Common myeloid progenitor, CD34-positive (primary cell): Measurements from ENCODE around the gene UST.
A peak's percentile ranks its signal among the peaks of the same experiment; 100 is the strongest.

ENCODE experiments used
- CTCF ChIA-PET: fragments of 350-600 bp; sonication (Branson Sonifier 250); formaldehyde crosslinking; loops from one replicate; lab custom pipeline; 2021; ENCODE audit warnings: antibody characterized with exemption; lab: Charles Lee
- POLR2A ChIA-PET: fragments of 350-600 bp; sonication (Branson Sonifier 250); formaldehyde crosslinking; loops from one replicate; lab custom pipeline; 2021; ENCODE audit warnings: antibody characterized with exemption; lab: Charles Lee
- DNase-seq, 3 donors: peaks; one replicate each; pipeline versions ENCODE4 v3.0.0 to v3.0.0-alpha.2; 2013
- H3K27ac ChIP-seq, 2 experiments: 1 replicate in 1 of 2; 2 replicates in 1 of 2; pipeline ENCODE4 v1.7.0; 2013; ENCODE audit warnings: inconsistent platforms in 2 of 2, low read length in 2 of 2, mild to moderate bottlenecking in 2 of 2, low read depth in 1 of 2, moderate library complexity in 1 of 2; ENCODE audit not compliant: severe bottlenecking in 2 of 2, insufficient read depth in 1 of 2, poor library complexity in 1 of 2
- H3K27me3 ChIP-seq, 5 experiments: replicated peaks in 2 of 5; 1 replicate in 3 of 5; 2 replicates in 2 of 5; pipeline versions ENCODE4 v1.6.1 to v1.7.0; 2013; ENCODE audit warnings: low read length in 4 of 5, mild to moderate bottlenecking in 2 of 5, moderate library complexity in 2 of 5, inconsistent platforms in 1 of 5; ENCODE audit not compliant: insufficient read depth in 5 of 5, control insufficient read depth in 4 of 5
- H3K36me3 ChIP-seq, 4 experiments: 1 replicate in 2 of 4; 2 replicates in 2 of 4; pipeline versions ENCODE4 v1.6.1 to v1.7.0; 2013; ENCODE audit warnings: low read length in 3 of 4, control low read depth in 1 of 4, mild to moderate bottlenecking in 1 of 4; ENCODE audit not compliant: control insufficient read depth in 4 of 4, insufficient read depth in 4 of 4
- H3K4me1 ChIP-seq, 4 experiments: 1 replicate in 3 of 4; 2 replicates in 1 of 4; pipeline versions ENCODE4 v1.6.1 to v1.7.1; 2013; ENCODE audit warnings: low read length in 3 of 4, mild to moderate bottlenecking in 3 of 4, control low read depth in 1 of 4, inconsistent platforms in 1 of 4, moderate library complexity in 1 of 4; ENCODE audit not compliant: control insufficient read depth in 4 of 4, insufficient read depth in 4 of 4; ENCODE audit errors: control extremely low read depth in 1 of 4
- H3K4me3 ChIP-seq, 7 experiments: 1 replicate in 4 of 7; 2 replicates in 3 of 7; pipeline versions ENCODE4 v1.5.1 to v1.7.0; 2013; ENCODE audit warnings: mild to moderate bottlenecking in 7 of 7, low read length in 6 of 7, moderate library complexity in 6 of 7, inconsistent platforms in 2 of 7, low read depth in 2 of 7, control low read depth in 1 of 7; ENCODE audit not compliant: insufficient read depth in 4 of 7, control insufficient read depth in 1 of 7; ENCODE audit errors: extremely low read depth in 1 of 7
- H3K9me3 ChIP-seq, 5 experiments: 1 replicate in 4 of 5; 2 replicates in 1 of 5; pipeline versions ENCODE4 v1.6.1 to v1.7.1; 2013; ENCODE audit warnings: low read length in 4 of 5, mild to moderate bottlenecking in 2 of 5, inconsistent platforms in 1 of 5, low read depth in 1 of 5, moderate library complexity in 1 of 5; ENCODE audit not compliant: control insufficient read depth in 4 of 5, insufficient read depth in 2 of 5; ENCODE audit errors: control extremely low read depth in 1 of 5
- WGBS: methylation state at CpG from one replicate; pipeline ENCODE4 v1.1.5; 2013; ENCODE audit not compliant: insufficient coverage; 5-methylcytosine and 5-hydroxymethylcytosine counted together

The UST gene

DNA sequence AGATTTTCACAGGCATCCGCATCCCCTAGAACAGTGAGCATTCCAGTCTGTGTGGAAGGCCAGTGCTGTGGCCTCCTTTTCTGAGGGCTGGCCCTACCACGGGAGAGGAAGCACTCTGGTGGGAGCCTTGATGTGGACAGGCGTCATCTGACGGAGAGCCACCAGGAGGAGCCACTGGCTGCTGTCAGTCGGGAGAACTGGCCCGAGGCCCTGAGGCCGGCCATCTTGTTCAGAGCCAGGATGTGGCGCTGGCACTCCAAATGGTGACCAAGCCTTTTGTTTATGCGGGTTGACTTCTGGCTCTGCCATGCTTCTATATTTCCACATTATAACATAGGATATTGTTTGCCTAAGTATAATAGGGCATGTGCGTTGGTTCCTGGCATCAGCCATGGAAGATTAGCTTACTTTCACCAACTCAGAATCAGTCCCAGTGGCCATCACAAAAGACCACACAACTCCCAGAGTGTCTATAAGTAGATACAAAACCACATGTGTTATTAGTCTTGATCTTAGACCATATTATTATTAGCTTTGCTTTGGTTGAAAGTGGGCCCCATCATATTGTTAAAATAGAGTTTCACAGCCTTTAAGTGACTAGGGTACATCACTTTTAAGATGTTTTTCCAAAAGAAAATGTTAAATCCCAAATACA is 296.8 kb downstream of the UST start:
- peak in 1 of 3 donors; percentile 36 for DNase-seq
- WGBS: 96% methylated on average over 6 of the region's 10 CpGs
- CTCF ChIA-PET: interaction anchor here (1.2 to 6.5 kb wide), 7 partner anchors 11 to 23 kb away, joined by 3 to 39 read pairs (median 6); no protein-coding TSS in a partner anchor
- no peaks in the 10 kb centered on the region for H3K27me3 ChIP-seq
- no peaks in the 10 kb centered on the region for H3K36me3 ChIP-seq
- H3K9me3 ChIP-seq: no peaks in the 10 kb centered on the region
- H3K27ac ChIP-seq: no peak overlapping the region
- no peak overlapping the region for H3K4me3 ChIP-seq
- POLR2A ChIA-PET: no interaction called here
- H3K4me1 ChIP-seq: peaks cover 9 to 30% (median 16%) of the 10 kb centered on the region in 4 experiments

DNA sequence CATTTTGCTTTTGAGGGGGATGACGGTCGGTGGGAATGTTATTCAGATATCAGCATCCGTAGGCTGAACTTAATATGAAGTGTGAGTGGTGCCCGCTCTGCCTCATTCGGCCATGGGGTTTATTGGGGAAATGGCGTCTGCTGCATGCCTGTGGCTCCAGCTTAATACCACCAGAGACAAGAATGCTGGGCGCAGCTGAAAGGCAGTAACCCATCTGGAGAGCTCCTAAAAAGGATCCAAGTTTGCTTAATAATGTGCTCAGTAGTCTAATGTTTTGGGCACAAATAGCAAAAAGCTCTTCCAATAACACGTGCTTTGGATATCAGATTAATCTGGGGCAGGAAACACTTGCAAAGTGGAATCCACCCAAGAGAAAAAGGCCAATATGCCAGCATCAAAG is 297.7 kb downstream of the UST start:
- H3K4me1 ChIP-seq: peaks cover 9 to 30% (median 16%) of the 10 kb centered on the region in 4 experiments
- H3K36me3 ChIP-seq: no peaks in the 10 kb centered on the region
- ChIA-PET CTCF (interaction anchor here (0.7 to 6.5 kb wide), 10 partner anchors 11 to 396 kb away, joined by 3 to 39 read pairs (median 6); no protein-coding TSS in a partner anchor), POLR2A (no interaction called here)
- 68% methylated on average over 5 of the region's 8 CpGs for WGBS
- H3K4me3 ChIP-seq: peak overlapping the region in 1 of 7 experiments; percentile 2
- DNase-seq: no peak
- H3K9me3 ChIP-seq: no peaks in the 10 kb centered on the region
- H3K27me3 ChIP-seq: no peaks in the 10 kb centered on the region
- no peak overlapping the region for H3K27ac ChIP-seq

DNA sequence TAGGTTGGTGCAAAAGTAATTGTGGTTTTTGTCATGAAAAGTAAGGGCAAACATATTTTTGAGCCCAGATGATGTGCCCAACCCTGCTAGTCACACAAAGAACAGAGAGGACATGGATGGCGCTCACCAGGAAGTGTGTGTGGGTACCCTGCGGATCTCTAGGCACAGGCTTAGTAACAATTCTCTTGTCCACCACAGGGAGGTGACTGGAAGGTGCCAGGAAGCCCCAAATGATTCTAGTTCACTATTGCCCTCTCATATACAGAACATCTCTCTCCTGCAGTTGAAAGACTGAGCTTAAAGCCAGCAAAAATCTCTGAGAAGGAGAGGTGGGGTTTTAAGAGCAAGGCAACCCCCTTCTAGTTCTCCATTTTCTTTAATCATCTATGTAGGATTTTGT is 298.6 kb downstream of the UST start:
- Histone ChIP-seq H3K9me3 (no peaks in the 10 kb centered on the region), H3K4me1 (peaks cover 9 to 30% (median 16%) of the 10 kb centered on the region in 4 experiments), H3K27me3 (no peaks in the 10 kb centered on the region), H3K27ac (no peak overlapping the region), H3K36me3 (no peaks in the 10 kb centered on the region), H3K4me3 (no peak overlapping the region)
- DNase-seq: peak in 2 of 3 donors; percentile 60 to 72
- CTCF ChIA-PET: interaction anchor here (0.7 to 6.5 kb wide), 12 partner anchors 9 to 472 kb away, joined by 3 to 39 read pairs (median 4); no protein-coding TSS in a partner anchor
- POLR2A ChIA-PET: no interaction called here
- WGBS: 73% methylated on average over 1 of the region's 2 CpGs

DNA sequence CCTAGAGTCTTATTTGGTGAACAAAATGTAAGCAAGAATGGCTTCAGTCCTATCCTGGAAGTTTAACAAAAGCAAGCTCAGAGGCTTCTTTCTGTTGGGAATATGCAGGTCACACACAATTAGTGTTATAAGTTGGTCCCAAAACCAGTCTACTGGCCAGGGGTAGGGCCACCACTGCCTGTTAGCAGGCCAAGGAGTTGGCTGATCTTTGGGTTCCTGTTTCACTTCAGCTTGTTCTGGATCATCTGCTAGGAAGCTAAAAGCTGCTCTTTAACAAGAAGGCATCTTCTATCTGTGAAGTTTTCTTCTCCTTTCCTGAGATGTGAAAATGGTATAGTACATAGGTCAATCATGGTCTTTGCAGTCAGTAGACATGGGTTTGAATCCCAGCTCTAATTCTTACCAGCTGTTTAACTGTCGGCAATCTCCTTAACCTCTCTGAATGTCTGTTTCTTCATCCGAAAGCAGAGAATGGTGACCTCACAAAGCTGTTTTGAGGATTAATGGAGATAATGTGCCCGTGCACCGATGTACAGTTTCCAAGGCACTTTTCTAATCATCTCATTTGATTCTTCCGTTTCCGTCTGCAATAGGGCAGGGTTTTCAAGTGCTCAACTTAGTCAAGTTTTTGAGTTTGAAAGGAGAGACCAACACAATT is 299.5 kb downstream of the UST start:
- ChIA-PET CTCF (interaction anchor here (0.7 to 6.5 kb wide), 12 partner anchors 10 to 472 kb away, joined by 3 to 39 read pairs (median 4); no protein-coding TSS in a partner anchor), POLR2A (no interaction called here)
- H3K4me1 ChIP-seq: peaks cover 9 to 30% (median 16%) of the 10 kb centered on the region in 4 experiments
- H3K9me3 ChIP-seq: no peaks in the 10 kb centered on the region
- H3K4me3 ChIP-seq: no peak overlapping the region
- no peak overlapping the region for H3K27ac ChIP-seq
- WGBS: 98% methylated on average over 6 of the region's 6 CpGs
- H3K27me3 ChIP-seq: no peaks in the 10 kb centered on the region
- H3K36me3 ChIP-seq: no peaks in the 10 kb centered on the region
- no peak for DNase-seq

DNA sequence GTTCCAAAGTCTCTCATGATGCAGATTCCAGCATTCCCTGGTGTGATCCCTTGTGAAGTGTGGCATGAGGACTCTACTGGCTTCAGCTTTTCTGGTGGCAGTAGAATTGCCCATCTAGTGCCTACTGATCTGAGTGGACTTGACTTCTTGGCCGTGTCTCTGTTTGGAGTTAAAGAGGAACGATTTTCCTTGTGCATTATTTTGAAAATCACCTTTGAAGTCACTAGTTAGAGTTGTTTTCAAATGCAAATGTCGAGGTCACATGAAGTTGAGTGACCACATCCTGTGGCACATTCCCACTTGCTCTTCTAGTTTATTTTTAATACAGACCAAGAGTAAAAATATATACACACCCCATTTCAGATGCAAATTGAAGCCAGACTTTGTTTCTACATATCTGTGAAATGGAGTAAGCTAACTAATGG is 300.0 kb downstream of the UST start:
- ChIA-PET POLR2A (no interaction called here), CTCF (interaction anchor here (1.0 to 6.5 kb wide), 8 partner anchors 12 to 413 kb away, joined by 3 to 39 read pairs (median 6); no protein-coding TSS in a partner anchor)

DNA sequence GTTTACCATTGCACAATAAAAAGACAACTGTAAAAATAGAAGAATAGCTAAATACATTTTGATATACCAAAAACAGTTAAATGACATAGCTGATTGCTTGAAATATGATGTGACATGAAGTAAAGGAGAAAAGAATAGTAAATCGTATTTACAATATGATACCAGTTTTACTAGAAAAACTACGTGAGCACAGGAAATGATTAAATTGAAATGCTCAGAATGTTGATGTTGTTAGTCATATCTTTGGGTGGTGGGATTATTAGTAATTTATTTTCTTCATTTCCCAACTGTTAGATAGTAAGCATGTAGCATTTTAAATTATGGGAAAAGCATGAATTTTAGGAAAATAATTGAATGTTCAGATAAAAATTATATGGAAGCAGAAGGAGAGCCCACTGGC is 302.4 kb downstream of the UST start:
- Histone ChIP-seq H3K9me3 (no peaks in the 10 kb centered on the region), H3K27ac (no peak overlapping the region), H3K36me3 (no peaks in the 10 kb centered on the region), H3K27me3 (no peaks in the 10 kb centered on the region), H3K4me3 (no peak overlapping the region), H3K4me1 (peaks cover 9 to 27% (median 12%) of the 10 kb centered on the region in 4 experiments)
- no peak for DNase-seq
- no CpG with 5 or more reads among the region's 2 CpGs for WGBS
- ChIA-PET POLR2A (no interaction called here), CTCF (no interaction called here)

More for the DNA sequence above, 300.0 kb downstream of the UST start:
- 0% methylated on average over 1 of the region's 3 CpGs for WGBS
- no peak overlapping the region for H3K4me3 ChIP-seq
- H3K4me1 ChIP-seq: peaks cover 9 to 30% (median 16%) of the 10 kb centered on the region in 4 experiments
- DNase-seq: peak in 2 of 3 donors; percentile 48 to 67
- no peak overlapping the region for H3K27ac ChIP-seq
- no peaks in the 10 kb centered on the region for H3K9me3 ChIP-seq
- H3K36me3 ChIP-seq: no peaks in the 10 kb centered on the region
- H3K27me3 ChIP-seq: no peaks in the 10 kb centered on the region
